GM12892 (cell line): ENCODE measurements around the gene CDK2.

Experiments
- POLR2A ChIP-seq: IDR thresholded peaks from 2 replicates; pipeline ENCODE4 v1.6.1; 2011; ENCODE audit warnings: low read depth, low read length, control low read depth
- POLR2AphosphoS5 ChIP-seq: IDR thresholded peaks from 2 replicates; pipeline ENCODE4 v1.6.1; 2011; ENCODE audit warnings: low read depth, low read length, control low read depth
- TAF1 ChIP-seq: IDR thresholded peaks from 2 replicates; pipeline ENCODE4 v1.6.1; 2011; ENCODE audit warnings: low read depth, mild to moderate bottlenecking, control low read depth, low read length, borderline replicate concordance

- no peak for TF ChIP-seq POLR2A
- TF ChIP-seq TAF1: no peak
- TF ChIP-seq POLR2AphosphoS5: no peak
These were observed 24.5 kb downstream of the CDK2 start for GRCh38 chr12:55991110-55991509.
